Activated B cell treated with CpG ODN at 0.5 μM for 24 hours (primary cell): ENCODE measurements around the gene WBP2. TPM values are rescaled to one million over a fixed set of nuclear protein-coding genes. Genes with fewer than 3 reads are reported as not detected.
"Not testable (repeated sequence)": the region's sequence is repeated elsewhere in the genome, so short reads cannot be mapped to it uniquely, and the experiment has no call there.

Experiments
- ATAC-seq: fragments of 200-7000 bp; cut with Tn5 transposase; one replicate; pipeline ENCODE4 v1.10.0; 2021; ENCODE audit warnings: low read depth, mild to moderate bottlenecking, moderate library complexity
- CTCF ChIA-PET: fragments of 350-600 bp; sonication (Branson Sonifier 250); formaldehyde crosslinking; loops from one replicate; lab custom pipeline; 2021; ENCODE audit warnings: antibody characterized with exemption; lab: Charles Lee
- POLR2A ChIA-PET: fragments of 350-600 bp; sonication (Branson Sonifier 250); formaldehyde crosslinking; loops from one replicate; lab custom pipeline; 2021; ENCODE audit warnings: antibody characterized with exemption; lab: Charles Lee
- DNase-seq: peaks from one replicate; pipeline ENCODE4 v3.0.0; 2022
- H3K27ac Mint-ChIP-seq: one replicate; pipeline ENCODE4 v1.8.0; 2020; ENCODE audit warnings: mixed read lengths
- H3K27me3 Mint-ChIP-seq: one replicate; pipeline ENCODE4 v1.8.0; 2021; ENCODE audit warnings: mixed read lengths
- H3K36me3 Mint-ChIP-seq: one replicate; pipeline ENCODE4 v1.8.0; 2021; ENCODE audit warnings: low read depth, mixed read lengths
- H3K4me1 Mint-ChIP-seq: one replicate; pipeline ENCODE4 v1.8.0; 2021; ENCODE audit warnings: mixed read lengths
- H3K4me3 Mint-ChIP-seq: one replicate; pipeline ENCODE4 v1.8.0; 2020; ENCODE audit warnings: mild to moderate bottlenecking, mixed read lengths
- H3K9me3 Mint-ChIP-seq: one replicate; pipeline ENCODE4 v1.8.0; 2020; ENCODE audit warnings: mixed read lengths
- intact Hi-C: fragments of 100-400 bp; cut with micrococcal nuclease; formaldehyde crosslinking; loops from one replicate; pipeline ENCODE4 v1.15.1; 2024
- total RNA-seq: library from RNA; stranded (reverse); gene quantifications from 2 replicates; pipeline ENCODE4 v1.2.3, GENCODE V29; 2022
- TF ChIP-seq, protein P1 (sequence below): fragments of 200-600 bp; IDR thresholded peaks from one replicate; pipeline ENCODE4 v1.8.0; 2022; ENCODE audit warnings: antibody characterized with exemption, mild to moderate bottlenecking

WBP2 gene
- total RNA-seq, 1 donor from 2014 or later, result 66.0 TPM

- CTCF ChIA-PET, result no interaction called here
- POLR2A ChIA-PET, result interaction anchor here (0.7 kb wide), 1 partner anchor 752 kb away, joined by 4 read pairs; no protein-coding TSS in a partner anchor
- Mint-ChIP-seq H3K9me3 (no peaks in the 10 kb centered on the region), H3K4me1 (peaks cover 10% of the 10 kb centered on the region), H3K36me3 (peaks cover 19% of the 10 kb centered on the region), H3K4me3 (no peak overlapping the region), H3K27ac (no peak overlapping the region), H3K27me3 (no peaks in the 10 kb centered on the region)
- TF ChIP-seq, protein P1, sequence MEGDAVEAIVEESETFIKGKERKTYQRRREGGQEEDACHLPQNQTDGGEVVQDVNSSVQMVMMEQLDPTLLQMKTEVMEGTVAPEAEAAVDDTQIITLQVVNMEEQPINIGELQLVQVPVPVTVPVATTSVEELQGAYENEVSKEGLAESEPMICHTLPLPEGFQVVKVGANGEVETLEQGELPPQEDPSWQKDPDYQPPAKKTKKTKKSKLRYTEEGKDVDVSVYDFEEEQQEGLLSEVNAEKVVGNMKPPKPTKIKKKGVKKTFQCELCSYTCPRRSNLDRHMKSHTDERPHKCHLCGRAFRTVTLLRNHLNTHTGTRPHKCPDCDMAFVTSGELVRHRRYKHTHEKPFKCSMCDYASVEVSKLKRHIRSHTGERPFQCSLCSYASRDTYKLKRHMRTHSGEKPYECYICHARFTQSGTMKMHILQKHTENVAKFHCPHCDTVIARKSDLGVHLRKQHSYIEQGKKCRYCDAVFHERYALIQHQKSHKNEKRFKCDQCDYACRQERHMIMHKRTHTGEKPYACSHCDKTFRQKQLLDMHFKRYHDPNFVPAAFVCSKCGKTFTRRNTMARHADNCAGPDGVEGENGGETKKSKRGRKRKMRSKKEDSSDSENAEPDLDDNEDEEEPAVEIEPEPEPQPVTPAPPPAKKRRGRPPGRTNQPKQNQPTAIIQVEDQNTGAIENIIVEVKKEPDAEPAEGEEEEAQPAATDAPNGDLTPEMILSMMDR, result no peak
- intact Hi-C loops, result no loop called here
- DNase-seq, result no peak
- ATAC-seq, result no peak
Measured at GRCh38 chr17:75889454-75889853, 34.3 kb upstream of the WBP2 start.

GRCh38 chr17:75888484-75888883 is 33.3 kb upstream of the WBP2 start:
- ChIA-PET CTCF (no interaction called here), POLR2A (no interaction called here)
- Mint-ChIP-seq H3K27ac (no peak overlapping the region), H3K4me1 (no peaks in the 10 kb centered on the region), H3K4me3 (no peak overlapping the region), H3K27me3 (no peaks in the 10 kb centered on the region), H3K9me3 (no peaks in the 10 kb centered on the region), H3K36me3 (peaks cover 19% of the 10 kb centered on the region)
- TF ChIP-seq, protein P1, result no peak
- intact Hi-C loops, result no loop called here
- ATAC-seq (no peak), DNase-seq (no peak)

DNA sequence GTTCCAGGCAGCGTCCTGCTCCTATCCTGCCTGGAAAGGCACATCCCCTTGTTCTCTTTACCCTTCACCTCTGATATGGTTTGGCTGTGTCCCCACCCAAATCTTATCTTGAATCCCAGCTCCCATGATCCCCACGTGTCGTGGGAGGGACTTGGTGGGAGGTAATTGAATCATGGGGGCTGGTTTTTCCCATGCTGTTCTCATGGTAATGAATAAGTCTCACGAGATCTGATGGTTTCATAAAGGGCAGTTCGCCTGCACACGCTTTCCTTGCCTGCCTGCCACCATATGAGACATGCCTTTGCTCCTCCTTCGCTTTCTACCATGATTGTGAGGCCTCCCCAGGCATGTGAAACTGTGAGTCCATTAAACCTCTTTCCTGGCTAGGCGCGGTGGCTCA is 30.7 kb upstream of the WBP2 start:
- POLR2A ChIA-PET, result interaction anchor here (0.6 kb wide), 1 partner anchor 18 kb away, joined by 5 read pairs; no protein-coding TSS in a partner anchor
- H3K4me1 Mint-ChIP-seq, H3K4me3 Mint-ChIP-seq, DNase-seq, H3K27ac Mint-ChIP-seq, H3K9me3 Mint-ChIP-seq, ATAC-seq, intact Hi-C loops, H3K27me3 Mint-ChIP-seq, CTCF ChIA-PET: not testable (repeated sequence)
- H3K36me3 Mint-ChIP-seq, result peaks cover 16% of the 10 kb centered on the region

DNA sequence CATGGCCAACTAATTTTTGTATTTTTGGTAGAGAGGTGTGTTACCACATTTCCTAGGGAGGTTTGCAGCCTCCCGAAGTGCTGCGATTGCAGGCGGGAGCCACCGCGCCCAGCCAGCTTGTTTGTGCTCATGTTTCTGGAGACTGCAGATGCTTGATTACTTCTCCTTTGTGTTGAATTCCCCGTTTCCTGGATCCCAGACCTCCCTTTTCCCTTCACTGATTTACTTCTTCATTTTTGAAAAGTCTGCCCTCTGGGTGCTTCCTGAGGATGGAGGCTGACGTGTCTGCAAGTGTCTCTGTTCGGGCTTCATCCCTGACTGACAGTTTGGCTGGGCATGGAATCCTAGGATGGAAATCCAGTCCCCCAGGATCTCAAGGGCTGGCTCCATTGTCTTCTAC is 30.3 kb upstream of the WBP2 start:
- ChIA-PET CTCF (interaction anchor here (1.0 kb wide), 1 partner anchor 240 kb away, joined by 6 read pairs; no protein-coding TSS in a partner anchor), POLR2A (no interaction called here)
- Mint-ChIP-seq H3K27me3 (peaks cover 3% of the 10 kb centered on the region), H3K4me1 (no peaks in the 10 kb centered on the region), H3K36me3 (peaks cover 14% of the 10 kb centered on the region), H3K27ac (no peak overlapping the region), H3K9me3 (no peaks in the 10 kb centered on the region), H3K4me3 (no peak overlapping the region)
- intact Hi-C loops, result no loop called here
- ATAC-seq, result no peak
- DNase-seq, result no peak
- TF ChIP-seq, protein P1, result no peak

DNA sequence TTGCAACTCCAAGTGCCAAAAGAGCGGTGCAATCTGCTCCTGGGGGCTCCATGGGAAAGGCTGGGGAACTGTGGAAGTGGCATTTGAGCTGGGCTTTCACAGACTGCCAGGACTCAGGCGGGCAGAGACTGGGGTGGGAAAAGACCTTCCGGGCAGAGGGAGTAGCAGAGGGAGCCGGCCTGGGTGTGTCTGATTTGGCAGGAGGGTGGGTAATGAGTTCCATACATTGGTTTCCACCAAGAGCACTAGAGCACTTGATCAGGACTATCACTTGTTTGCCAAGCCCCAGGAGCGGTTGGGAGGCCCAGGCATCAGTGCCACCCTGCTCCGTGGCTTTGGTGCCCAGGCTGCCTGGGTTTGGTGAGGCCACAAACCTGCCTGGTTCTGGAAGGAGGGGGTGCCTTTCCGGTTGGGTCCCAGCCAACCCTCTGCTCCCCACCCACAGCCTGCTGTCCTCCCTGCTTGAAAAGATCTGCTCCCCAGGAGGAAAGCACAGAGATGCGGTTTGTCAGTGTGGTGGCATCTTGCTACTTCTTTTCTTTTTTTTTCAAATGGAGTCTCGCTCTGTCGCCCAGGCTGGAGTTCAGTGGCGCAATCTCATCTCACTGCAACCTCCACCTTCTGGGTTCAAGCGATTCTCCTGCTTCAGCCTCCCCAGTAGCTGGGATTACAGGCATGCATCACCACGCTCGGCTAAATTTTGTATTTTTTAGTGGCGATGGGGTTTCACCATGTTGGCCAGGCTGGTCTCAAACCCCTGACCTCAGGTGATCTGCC is 26.7 kb upstream of the WBP2 start:
- Mint-ChIP-seq H3K4me3 (no peak overlapping the region), H3K27ac (no peak overlapping the region), H3K27me3 (peaks cover 8% of the 10 kb centered on the region), H3K36me3 (no peaks in the 10 kb centered on the region), H3K9me3 (no peaks in the 10 kb centered on the region), H3K4me1 (peaks cover 13% of the 10 kb centered on the region)
- TF ChIP-seq, protein P1, result no peak
- CTCF ChIA-PET, result no interaction called here
- intact Hi-C loops, result no loop called here
- ATAC-seq (no peak), DNase-seq (no peak)
- POLR2A ChIA-PET, result interaction anchor here (0.6 kb wide), 2 partner anchors 17 to 87 kb away, joined by 4 to 5 read pairs; no protein-coding TSS in a partner anchor
